GM19328 (cell line): ENCODE data around the gene STAT1.

Experiments used
- ATAC-seq: cut with Tn5 transposase; IDR thresholded peaks from one replicate; pipeline ENCODE4 v1.9.1; 2021; ENCODE audit warnings: mild to moderate bottlenecking, moderate library complexity; ENCODE audit not compliant: unreplicated experiment

Gene STAT1

DNA sequence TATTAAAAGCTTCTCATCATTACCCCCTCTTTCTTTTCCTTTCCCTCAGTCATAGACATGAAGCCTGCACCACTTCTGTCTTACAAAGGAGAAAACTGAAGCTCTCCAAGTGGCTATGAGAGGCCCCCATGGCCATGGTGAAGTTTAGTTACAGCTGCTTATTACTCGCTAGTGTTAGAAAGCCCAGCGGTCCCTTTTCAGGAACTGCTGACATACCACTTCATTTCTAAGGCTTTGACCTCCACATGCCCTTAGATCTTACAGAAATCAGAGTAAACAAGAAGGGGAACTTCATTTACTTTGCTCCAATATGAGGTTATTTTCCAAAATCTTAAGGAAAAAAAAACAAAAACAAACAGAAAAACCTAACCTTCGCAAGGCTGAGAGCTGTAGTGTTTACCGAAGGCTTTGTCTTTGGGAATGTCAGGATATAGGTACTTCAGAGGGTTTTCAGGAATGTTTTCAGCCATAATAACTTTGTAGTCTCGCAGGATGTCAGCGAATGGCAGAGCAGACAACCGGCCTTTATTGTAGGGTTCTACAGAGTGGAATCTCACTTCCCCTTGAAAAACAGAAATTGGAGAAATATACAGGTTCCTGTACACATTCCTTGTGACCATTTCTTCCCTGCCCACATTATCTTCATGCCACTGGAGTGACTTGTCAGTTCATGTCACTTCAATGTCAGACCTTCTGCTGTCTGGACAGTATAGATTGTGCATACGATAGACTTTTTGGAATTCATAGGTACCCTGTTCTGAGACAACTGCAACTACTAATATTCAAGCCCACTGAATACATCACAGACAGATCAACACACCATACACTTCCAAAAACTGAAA, 18.8 kb upstream of the STAT1 start:
- ATAC-seq = no peak

DNA sequence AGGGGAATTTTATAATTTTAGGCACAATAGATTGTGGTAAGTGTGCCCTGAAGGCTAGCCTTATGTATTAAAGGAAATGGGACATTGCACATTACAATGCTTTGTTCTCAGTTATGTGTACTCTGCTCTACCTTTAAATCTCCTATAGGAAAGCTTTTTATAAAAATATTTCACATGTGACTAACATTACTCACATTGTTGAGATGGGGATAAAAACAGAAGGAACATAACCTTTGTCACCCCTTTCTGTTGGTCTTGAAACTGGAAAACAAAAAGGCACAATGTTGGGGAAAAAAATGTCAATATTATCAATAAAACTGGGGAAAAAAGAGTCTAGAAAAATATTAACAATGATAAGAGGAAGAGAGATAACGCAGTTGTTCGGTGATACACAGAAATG, 17.3 kb upstream of the STAT1 start:
- ATAC-seq = no peak

GRCh38 chr2:191030521-191031154, 16.7 kb upstream of the STAT1 start:
- ATAC-seq = peak; percentile 77

GRCh38 chr2:191029280-191029950, 15.4 kb upstream of the STAT1 start:
- ATAC-seq = no peak

- ATAC-seq = no peak
Measured at GRCh38 chr2:191026377-191026776, 12.4 kb upstream of the STAT1 start.

GRCh38 chr2:191025135-191025534, 11.2 kb upstream of the STAT1 start:
- ATAC-seq = no peak

DNA sequence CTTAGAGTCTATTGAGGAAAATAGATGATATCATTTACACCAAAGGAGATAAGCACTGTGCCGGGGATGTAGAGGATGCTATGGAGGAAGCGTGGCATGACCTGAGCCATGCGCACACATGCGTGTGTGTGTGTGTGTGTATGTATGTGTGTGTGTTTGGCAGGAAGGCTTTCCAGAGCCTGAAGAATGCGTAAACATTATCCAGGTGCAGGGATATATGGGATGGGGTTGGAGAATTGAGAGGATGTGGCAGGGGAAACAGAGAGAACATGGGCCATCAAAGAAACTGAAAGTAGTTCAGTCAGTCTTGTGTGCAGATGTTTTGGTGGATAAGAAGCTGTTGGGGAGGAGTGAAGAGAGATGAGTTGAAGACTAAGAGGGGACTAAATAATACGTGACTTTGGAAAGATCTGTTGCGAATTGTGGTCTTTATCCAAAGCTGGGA, 9.3 kb upstream of the STAT1 start:
- no peak for ATAC-seq

GRCh38 chr2:191020742-191021381, 6.9 kb upstream of the STAT1 start:
- peak; percentile 13 for ATAC-seq

GRCh38 chr2:191020221-191020741, 6.3 kb upstream of the STAT1 start:
- peak; percentile 74 for ATAC-seq

- no peak for ATAC-seq
Measured at GRCh38 chr2:191019376-191019775, 5.4 kb upstream of the STAT1 start.

- no peak for ATAC-seq
Measured at GRCh38 chr2:191018643-191019119, 4.7 kb upstream of the STAT1 start.

- no peak for ATAC-seq
Measured at GRCh38 chr2:191018048-191018447, 4.1 kb upstream of the STAT1 start.

GRCh38 chr2:191015831-191016230, 1.9 kb upstream of the STAT1 start:
- no peak for ATAC-seq

GRCh38 chr2:191015239-191015638, 1.3 kb upstream of the STAT1 start:
- no peak for ATAC-seq

- peak; percentile 4 for ATAC-seq
Measured at GRCh38 chr2:191014653-191015020, 666 bp upstream of the STAT1 start.

DNA sequence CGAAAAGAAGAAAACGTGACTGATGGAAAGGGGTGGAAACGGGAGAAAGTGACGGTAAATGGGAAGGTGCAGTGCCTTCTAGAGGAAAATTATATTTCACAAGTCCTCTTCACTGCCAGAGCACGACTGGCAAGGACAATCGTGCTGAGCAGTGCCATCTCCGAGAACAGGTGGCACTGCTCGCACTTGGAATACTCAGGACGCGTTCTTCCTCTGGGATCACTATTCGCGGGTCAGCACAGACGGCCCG, 364 bp downstream of the STAT1 start:
- ATAC-seq = no peak

DNA sequence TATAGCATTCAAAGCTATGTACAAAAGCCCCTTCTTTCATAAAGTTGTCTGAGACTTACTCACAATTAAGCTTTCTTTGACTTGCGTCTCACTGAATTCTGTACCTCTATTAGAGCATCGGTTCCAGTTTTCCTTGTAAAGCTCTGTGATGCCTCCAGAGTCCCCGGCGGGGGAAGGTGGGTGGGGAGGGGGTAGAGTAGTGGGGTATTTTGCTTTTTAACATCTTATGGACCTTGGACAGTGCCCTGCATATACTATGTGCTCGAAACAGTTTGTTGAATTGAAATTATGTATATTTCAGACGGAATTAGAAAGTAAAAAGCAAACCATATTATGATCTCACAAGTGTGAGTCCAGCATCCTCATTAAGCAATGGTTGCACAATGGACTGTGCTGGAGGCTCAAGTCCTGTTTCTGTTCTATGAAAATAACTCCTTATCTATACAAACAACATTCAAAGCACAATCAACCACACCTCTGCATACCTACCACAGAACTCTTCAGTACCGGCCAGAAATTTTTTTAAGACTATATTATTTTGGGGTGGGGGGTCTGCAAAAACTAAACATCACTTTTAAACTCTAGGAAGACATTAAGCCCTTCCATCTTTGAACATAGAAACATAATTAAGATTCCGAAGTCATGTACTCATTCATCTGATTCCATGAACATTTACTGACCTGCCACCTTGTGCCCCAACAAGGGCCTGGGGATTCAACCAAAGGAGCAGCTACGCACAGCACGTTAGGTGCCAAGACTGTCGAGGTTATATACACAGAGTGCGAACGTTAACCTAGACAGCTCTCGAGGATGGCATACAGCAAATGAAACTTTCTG, 908 bp downstream of the STAT1 start:
- ATAC-seq = no peak

- no peak for ATAC-seq
Measured at GRCh38 chr2:191012346-191012745, 1.6 kb downstream of the STAT1 start.

GRCh38 chr2:191010887-191011885, 2.8 kb downstream of the STAT1 start:
- no peak for ATAC-seq
